Activated T-cell treated with anti-CD3 and anti-CD28 coated beads, Interleukin-2, amount 50 U/mL, for 48 hours (primary cell): ENCODE measurements around the gene CYP26A1.

ENCODE experiments used
- DNase-seq, 2 experiments: peaks; one replicate each; pipeline ENCODE4 v3.0.0-alpha.2; 2020

CYP26A1 gene

DNA sequence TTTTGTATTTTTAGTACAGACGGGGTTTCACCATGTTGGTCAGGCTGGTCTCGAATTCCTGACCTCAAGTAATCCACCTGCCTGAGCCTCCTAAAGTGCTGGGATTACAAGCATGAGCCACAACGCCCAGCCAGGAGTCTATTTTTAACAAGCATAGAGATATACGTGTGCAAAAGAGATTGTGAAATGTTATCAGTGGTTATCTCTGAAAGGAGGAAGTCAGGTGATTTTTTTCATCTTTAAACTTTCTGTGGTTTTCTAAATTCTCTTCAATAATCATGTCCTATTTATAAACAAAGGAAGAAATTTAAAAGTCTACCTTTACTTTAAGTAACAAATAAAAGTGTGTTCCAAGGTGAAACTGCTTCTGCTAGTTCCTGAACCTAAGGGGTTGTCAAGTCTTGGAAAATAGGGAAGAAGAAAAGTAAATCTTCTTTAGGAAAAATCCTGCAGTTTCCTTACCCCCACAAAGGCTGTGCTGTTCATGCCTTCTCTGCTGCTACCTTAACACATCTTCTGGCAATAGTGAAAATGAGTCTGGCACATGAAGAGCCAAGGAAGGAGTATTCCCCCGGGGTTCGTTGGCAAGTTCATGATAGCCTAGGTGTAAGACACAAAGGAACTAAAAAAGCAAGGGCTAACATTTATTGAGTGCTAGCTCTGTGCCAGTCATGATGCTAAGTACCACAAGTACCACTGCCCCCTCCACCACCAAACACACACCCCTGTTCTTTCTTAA, 51.1 kb downstream of the CYP26A1 start:
- no peak for DNase-seq

DNA sequence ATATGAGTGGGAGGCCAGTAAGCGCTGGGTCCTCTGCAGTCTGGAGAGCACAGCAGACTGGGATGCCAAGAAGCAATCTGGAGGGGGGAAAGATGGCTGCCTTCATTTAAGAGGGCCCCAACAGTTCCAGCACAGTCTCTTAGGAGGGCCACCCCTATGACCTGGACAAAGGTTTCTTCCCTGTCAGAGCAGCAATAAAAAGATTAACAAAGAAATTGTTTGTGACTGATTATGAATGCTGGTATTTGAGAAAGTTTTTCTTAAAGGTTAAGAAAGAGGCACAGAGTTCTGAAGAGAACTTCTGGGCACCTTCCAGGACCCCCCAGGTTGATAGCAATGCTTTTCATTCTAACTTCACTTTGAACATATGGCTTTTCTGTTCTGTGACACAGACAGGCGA, 52.3 kb downstream of the CYP26A1 start:
- DNase-seq: no peak

DNA sequence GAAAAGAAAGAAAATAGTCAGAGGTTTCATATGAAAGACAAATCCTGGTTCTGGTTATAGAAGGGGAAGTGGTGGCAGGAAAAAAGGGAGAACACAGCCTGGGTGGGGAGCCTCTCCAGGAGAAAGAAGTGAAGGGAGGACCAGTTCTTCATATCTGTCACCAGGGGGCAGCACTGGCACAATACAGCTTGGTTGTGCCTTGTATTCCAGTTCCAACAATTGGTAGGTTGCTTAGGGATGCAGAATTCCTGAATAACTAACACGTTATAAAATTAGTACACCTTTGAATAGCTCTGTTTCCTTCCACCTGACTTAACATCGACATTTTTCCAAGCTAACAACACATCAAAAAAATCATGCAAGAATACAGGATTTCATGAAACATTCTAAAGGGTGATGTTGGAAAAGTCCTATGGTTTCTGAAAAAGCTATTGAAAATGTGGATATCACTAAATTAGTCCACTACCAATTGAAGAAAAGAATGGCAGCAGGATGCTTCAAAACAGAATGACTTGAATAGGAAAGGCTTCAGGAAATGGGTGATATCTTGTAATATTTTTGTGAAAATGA, 52.9 kb downstream of the CYP26A1 start:
- no peak for DNase-seq
